Naive thymus-derived CD8-positive, alpha-beta T cell (primary cell): ENCODE data around the gene KATNA1. TPM values are rescaled to one million over a fixed set of nuclear protein-coding genes. Genes with fewer than 3 reads are reported as not detected.
"Not testable (repeated sequence)": the region's sequence is repeated elsewhere in the genome, so short reads cannot be mapped to it uniquely, and the experiment has no call there.

Experiments
- ATAC-seq, 2 donors: fragments of 150-1000 bp; cut with Tn5 transposase in 1 of 2; sonication (Bioruptor Pico), chemical (Tn5 transposase) in 1 of 2; 1 replicate in 1 of 2; 2 replicates in 1 of 2; pipeline ENCODE4 v1.10.0; 2021; ENCODE audit warnings: mild to moderate bottlenecking in 2 of 2, moderate library complexity in 2 of 2
- POLR2A ChIA-PET: fragments of 350-600 bp; sonication (Branson Sonifier 250); formaldehyde crosslinking; loops from one replicate; lab custom pipeline; 2021; ENCODE audit warnings: antibody characterized with exemption; lab: Charles Lee
- DNase-seq, 10 donors: peaks; one replicate each; pipeline versions ENCODE4 v3.0.0 to v3.0.0-alpha.2; 2020 to 2022
- H3K27ac Mint-ChIP-seq, 10 donors: one replicate each; pipeline ENCODE4 v1.8.0; 2020 to 2022; ENCODE audit warnings: mild to moderate bottlenecking in 10 of 10, mixed read lengths in 10 of 10, moderate library complexity in 4 of 10, inconsistent platforms in 1 of 10
- H3K27me3 Mint-ChIP-seq, 5 donors: one replicate each; pipeline ENCODE4 v1.8.0; 2021 to 2022; ENCODE audit warnings: mixed read lengths in 5 of 5
- H3K36me3 Mint-ChIP-seq, 3 donors: one replicate each; pipeline ENCODE4 v1.8.0; 2020 to 2022; ENCODE audit warnings: mixed read lengths in 3 of 3, mild to moderate bottlenecking in 2 of 3, inconsistent platforms in 1 of 3
- H3K4me1 Mint-ChIP-seq, 4 donors: one replicate each; pipeline ENCODE4 v1.8.0; 2021 to 2022; ENCODE audit warnings: mixed read lengths in 4 of 4
- H3K4me3 Mint-ChIP-seq, 10 donors: one replicate each; pipeline ENCODE4 v1.8.0; 2020 to 2022; ENCODE audit warnings: mild to moderate bottlenecking in 10 of 10, mixed read lengths in 10 of 10, moderate library complexity in 6 of 10, inconsistent platforms in 1 of 10
- H3K9me3 Mint-ChIP-seq, 9 donors: one replicate each; pipeline ENCODE4 v1.8.0; 2020 to 2022; ENCODE audit warnings: mixed read lengths in 9 of 9, mild to moderate bottlenecking in 3 of 9, inconsistent platforms in 1 of 9, moderate library complexity in 1 of 9
- polyA plus RNA-seq, 3 donors: library from polyadenylated mRNA; unstranded; fragments of 300-500 nt; fragmentation: Illumina TruSeq; gene quantifications; one replicate each; pipeline ENCODE4 v1.2.3, GENCODE V29; 2021
- total RNA-seq, 8 experiments: library from RNA in 2 of 8; stranded (reverse) in 2 of 8; gene quantifications; one replicate each; pipeline ENCODE4 v1.2.3 and lab custom pipeline; 2021 to 2026

Gene KATNA1
- total RNA-seq (10 to 100 TPM; 16.2 to 16.6 TPM), polyA plus RNA-seq (10 to 100 TPM; 17.3 to 24.9 (median 18.9) TPM), total RNA-seq (lab: John Stamatoyannopoulos, UW) (24.6 to 34.2 (median 30.5) reads per million in 6 experiments)

- Mint-ChIP-seq H3K36me3 (peaks cover 0 to 4% (median 0%) of the 10 kb centered on the region in 3 donors), H3K4me1 (peaks cover 9 to 40% (median 29%) of the 10 kb centered on the region in 4 donors), H3K27ac (peak within 1 kb of the TSS; percentile 76 to 95 (median 91)), H3K9me3 (no peaks in the 10 kb centered on the region), H3K27me3 (no peaks in the 10 kb centered on the region), H3K4me3 (peak within 1 kb of the TSS; percentile 87 to 97 (median 92))
- DNase-seq (peak; percentile 71 to 89 (median 82)), ATAC-seq (peak; percentile 84 to 95)
- POLR2A ChIA-PET, result interaction anchor here (0.9 to 1.8 kb wide), 3 partner anchors 70 to 84 kb away, joined by 4 to 7 read pairs (median 6); partner anchors contain the start of genes GINM1 and LATS1
Observed at GRCh38 chr6:149648148-149649145, at the start of gene KATNA1. Gene KATNA1, minus strand, starts transcription at chr6:149648714. Its CDS starts 10,167 bp downstream, at chr6:149638547.

- H3K9me3 Mint-ChIP-seq, result no peaks in the 10 kb centered on the region
- H3K36me3 Mint-ChIP-seq, result peaks cover 0 to 58% (median 7%) of the 10 kb centered on the region in 3 donors
- H3K4me1 Mint-ChIP-seq, result peaks cover 7 to 46% (median 28%) of the 10 kb centered on the region in 4 donors
- POLR2A ChIA-PET, result interaction anchor here (0.7 kb wide), 1 partner anchor 13 kb away, joined by 4 read pairs; no protein-coding TSS in a partner anchor
- H3K27me3 Mint-ChIP-seq, result no peaks in the 10 kb centered on the region
- ATAC-seq, result no peak
- no peak overlapping the region for H3K27ac Mint-ChIP-seq
- no peak for DNase-seq
- H3K4me3 Mint-ChIP-seq, result no peak overlapping the region
Observed at GRCh38 chr6:149698175-149698574, 49.7 kb upstream of the KATNA1 start.

DNA sequence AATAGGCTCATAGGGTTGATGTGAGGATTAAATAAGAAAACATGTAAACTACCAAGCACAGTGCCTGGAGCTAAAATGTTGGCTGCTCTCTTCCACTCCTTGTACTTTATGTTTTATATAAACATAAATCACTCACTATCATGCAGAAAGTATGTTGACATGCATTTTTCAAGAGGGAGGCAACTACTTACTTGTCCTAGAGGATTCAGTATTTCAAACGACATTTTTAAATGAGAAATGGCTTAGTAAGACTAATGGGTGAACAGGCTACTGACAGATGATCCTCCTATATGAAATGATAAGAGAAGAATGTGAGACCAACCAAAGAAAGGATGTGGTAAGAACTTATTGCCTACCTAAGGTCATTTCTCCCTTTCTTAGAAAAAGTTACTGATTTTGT, 48.4 kb upstream of the KATNA1 start:
- H3K4me1 Mint-ChIP-seq, result peaks cover 9 to 39% (median 27%) of the 10 kb centered on the region in 4 donors
- H3K36me3 Mint-ChIP-seq, result peaks cover 0 to 67% (median 7%) of the 10 kb centered on the region in 3 donors
- POLR2A ChIA-PET, result no interaction called here
- no peaks in the 10 kb centered on the region for H3K9me3 Mint-ChIP-seq
- no peak overlapping the region for H3K4me3 Mint-ChIP-seq
- DNase-seq (no peak), ATAC-seq (no peak)
- H3K27me3 Mint-ChIP-seq, result no peaks in the 10 kb centered on the region
- peak overlapping the region in 4 of 10 donors; percentile 11 to 66 (median 24) for H3K27ac Mint-ChIP-seq

DNA sequence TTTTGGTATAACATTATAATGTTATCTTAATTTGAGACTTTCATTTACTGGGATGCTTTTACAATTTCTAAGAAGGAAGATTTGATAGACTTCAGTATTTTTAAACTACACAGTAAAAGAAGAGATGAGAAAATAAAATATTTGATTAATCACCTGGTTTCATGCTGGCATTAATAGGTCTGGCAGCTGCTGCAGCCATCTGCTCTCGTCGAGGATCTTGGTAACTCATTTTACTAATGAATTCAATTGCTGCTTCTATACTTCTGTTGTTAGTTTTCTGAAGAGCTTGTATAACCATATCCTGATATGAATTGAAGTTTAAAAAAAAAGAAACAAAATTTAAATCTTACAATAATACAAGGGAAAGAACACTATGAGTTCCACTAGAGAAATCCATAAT, 46.4 kb upstream of the KATNA1 start:
- Mint-ChIP-seq H3K27ac (peak overlapping the region in 3 of 10 donors; percentile 34 to 56 (median 51)), H3K4me3 (no peak overlapping the region), H3K9me3 (no peaks in the 10 kb centered on the region), H3K27me3 (no peaks in the 10 kb centered on the region), H3K36me3 (peaks cover 0 to 69% (median 9%) of the 10 kb centered on the region in 3 donors), H3K4me1 (peaks cover 15 to 34% (median 24%) of the 10 kb centered on the region in 4 donors)
- ATAC-seq (no peak), DNase-seq (no peak)
- POLR2A ChIA-PET, result interaction anchor here (0.9 kb wide), 1 partner anchor 22 kb away, joined by 3 read pairs; no protein-coding TSS in a partner anchor

DNA sequence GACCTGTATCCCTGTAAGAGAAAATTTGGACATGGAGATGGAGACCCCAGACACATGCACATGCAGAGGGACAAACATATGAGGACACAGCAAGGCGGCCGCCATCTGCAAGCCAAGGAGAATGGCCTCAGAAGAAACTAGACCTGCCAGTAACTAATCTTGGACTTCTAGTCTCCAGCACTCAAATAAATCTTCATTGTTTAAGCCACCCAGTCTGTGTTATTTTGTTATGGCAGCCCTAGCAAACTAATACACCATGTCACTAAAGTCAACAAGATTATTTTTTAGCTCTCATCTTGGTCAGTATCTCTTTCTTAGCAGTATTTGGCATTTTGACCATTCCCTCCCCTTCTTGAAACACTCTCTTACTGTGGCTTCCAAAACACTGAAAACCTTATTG, 42.7 kb upstream of the KATNA1 start:
- ATAC-seq (no peak), DNase-seq (no peak)
- Mint-ChIP-seq H3K4me3 (no peak overlapping the region), H3K36me3 (peaks cover 0 to 81% (median 9%) of the 10 kb centered on the region in 3 donors), H3K4me1 (peaks cover 19 to 31% (median 23%) of the 10 kb centered on the region in 4 donors), H3K9me3 (no peaks in the 10 kb centered on the region), H3K27me3 (no peaks in the 10 kb centered on the region), H3K27ac (peak overlapping the region in 7 of 10 donors; percentile 8 to 85 (median 33))
- POLR2A ChIA-PET, result no interaction called here

DNA sequence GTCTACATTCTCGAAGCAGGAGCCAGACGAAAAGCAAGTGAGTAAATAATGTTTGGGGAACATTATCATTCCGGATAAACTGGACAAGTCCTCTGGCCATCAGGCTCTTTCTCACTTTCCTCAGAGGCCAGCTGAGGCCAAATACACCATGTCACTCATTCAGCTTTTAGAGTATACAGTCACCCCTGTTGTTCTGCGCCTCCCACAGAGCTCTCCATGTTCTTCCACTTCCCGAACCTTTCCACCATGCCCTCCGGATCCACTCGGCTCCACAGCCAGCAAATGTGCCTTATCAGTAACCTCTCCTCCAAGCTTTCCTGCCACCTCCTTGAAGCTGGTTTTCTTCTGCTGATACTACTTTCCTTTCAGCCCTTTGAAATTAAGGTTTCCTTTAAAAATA, 37.7 kb upstream of the KATNA1 start:
- Mint-ChIP-seq H3K27me3 (no peaks in the 10 kb centered on the region), H3K36me3 (peaks cover 0 to 76% (median 15%) of the 10 kb centered on the region in 3 donors), H3K27ac (peak overlapping the region in 8 of 10 donors; percentile 29 to 69 (median 54)), H3K9me3 (no peaks in the 10 kb centered on the region), H3K4me3 (no peak overlapping the region), H3K4me1 (peaks cover 15 to 29% (median 20%) of the 10 kb centered on the region in 4 donors)
- DNase-seq (no peak), ATAC-seq (no peak)
- POLR2A ChIA-PET, result no interaction called here

- Mint-ChIP-seq H3K27me3 (no peaks in the 10 kb centered on the region), H3K9me3 (no peaks in the 10 kb centered on the region), H3K27ac (peak overlapping the region in 4 of 10 donors; percentile 30 to 84 (median 44)), H3K4me3 (no peak overlapping the region), H3K36me3 (peaks cover 0 to 68% (median 17%) of the 10 kb centered on the region in 3 donors), H3K4me1 (peaks cover 10 to 31% (median 19%) of the 10 kb centered on the region in 4 donors)
- ATAC-seq (no peak), DNase-seq (no peak)
- POLR2A ChIA-PET, result no interaction called here
Observed at GRCh38 chr6:149683256-149683859, 34.8 kb upstream of the KATNA1 start.

- H3K27me3 Mint-ChIP-seq, H3K9me3 Mint-ChIP-seq, DNase-seq, H3K4me3 Mint-ChIP-seq, H3K27ac Mint-ChIP-seq, POLR2A ChIA-PET, ATAC-seq: not testable (repeated sequence)
- Mint-ChIP-seq H3K36me3 (peaks cover 0 to 69% (median 18%) of the 10 kb centered on the region in 3 donors), H3K4me1 (peaks cover 8 to 26% (median 14%) of the 10 kb centered on the region in 4 donors)
Observed at GRCh38 chr6:149681845-149682244, 33.3 kb upstream of the KATNA1 start.

- no peaks in the 10 kb centered on the region for H3K9me3 Mint-ChIP-seq
- H3K4me1 Mint-ChIP-seq, result peaks cover 2 to 20% (median 8%) of the 10 kb centered on the region in 4 donors
- ATAC-seq, result no peak
- H3K36me3 Mint-ChIP-seq, result peaks cover 0 to 67% (median 22%) of the 10 kb centered on the region in 3 donors
- no peak overlapping the region for H3K4me3 Mint-ChIP-seq
- peak overlapping the region in 5 of 10 donors; percentile 7 to 42 (median 25) for H3K27ac Mint-ChIP-seq
- POLR2A ChIA-PET, result no interaction called here
- DNase-seq, result no peak
- H3K27me3 Mint-ChIP-seq, result no peaks in the 10 kb centered on the region
Observed at GRCh38 chr6:149681209-149681608, 32.7 kb upstream of the KATNA1 start.

DNA sequence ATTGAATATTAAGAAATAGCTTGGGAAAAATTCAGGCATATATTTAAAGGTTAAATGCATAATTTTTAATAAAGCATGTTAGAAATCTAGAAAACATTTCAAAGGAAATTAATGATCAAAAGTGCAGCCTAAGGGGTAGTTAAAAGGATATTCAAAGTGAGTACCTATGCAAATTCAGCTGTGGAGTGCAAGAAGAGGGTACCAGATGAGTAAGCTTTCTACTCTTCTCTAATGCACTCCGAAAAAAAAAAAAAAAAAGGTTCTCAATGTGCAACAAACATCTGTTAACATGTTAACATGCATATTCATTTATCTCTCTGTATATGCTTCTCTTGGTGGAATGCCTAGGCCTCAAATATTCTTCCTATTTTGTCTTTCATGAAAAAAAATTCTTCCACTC, 32.0 kb upstream of the KATNA1 start:
- Mint-ChIP-seq H3K4me3 (no peak overlapping the region), H3K27me3 (no peaks in the 10 kb centered on the region), H3K4me1 (peaks cover 0 to 18% (median 8%) of the 10 kb centered on the region in 4 donors), H3K9me3 (no peaks in the 10 kb centered on the region), H3K36me3 (peaks cover 0 to 67% (median 22%) of the 10 kb centered on the region in 3 donors), H3K27ac (peak overlapping the region in 3 of 10 donors; percentile 14 to 41 (median 33))
- ATAC-seq, result no peak
- POLR2A ChIA-PET, result no interaction called here
- DNase-seq, result no peak

DNA sequence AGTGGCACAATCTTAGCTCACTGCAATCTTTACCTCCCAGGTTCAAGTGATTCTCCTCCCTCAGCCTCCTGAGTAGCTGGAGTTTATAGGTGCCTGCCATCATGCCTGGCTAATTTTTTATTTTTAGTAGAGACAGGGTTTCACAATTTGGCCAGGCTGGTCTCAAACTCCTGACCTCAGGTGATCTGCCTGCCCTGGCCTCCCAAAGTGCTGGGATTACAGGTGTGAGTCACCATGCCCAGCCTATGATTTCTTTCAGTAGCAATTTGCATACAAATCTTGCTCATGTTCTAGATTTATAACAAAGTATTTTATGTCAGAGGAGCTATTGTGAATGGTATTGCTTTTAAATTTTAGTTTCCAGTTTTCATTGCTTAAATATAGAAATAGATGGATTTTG, 23.8 kb upstream of the KATNA1 start:
- not testable (repeated sequence) for H3K4me3 Mint-ChIP-seq, DNase-seq, H3K4me1 Mint-ChIP-seq, ATAC-seq, H3K9me3 Mint-ChIP-seq, H3K27me3 Mint-ChIP-seq, H3K27ac Mint-ChIP-seq
- POLR2A ChIA-PET, result interaction anchor here (0.6 kb wide), 1 partner anchor 979 kb away, joined by 4 read pairs; no protein-coding TSS in a partner anchor
- peaks cover 0 to 84% (median 19%) of the 10 kb centered on the region in 3 donors for H3K36me3 Mint-ChIP-seq

GRCh38 chr6:149660028-149660427, 11.5 kb upstream of the KATNA1 start:
- POLR2A ChIA-PET, result interaction anchor here (0.5 to 0.9 kb wide), 2 partner anchors 13 to 108 kb away, joined by 3 to 4 read pairs; no protein-coding TSS in a partner anchor
- no peak overlapping the region for H3K27ac Mint-ChIP-seq
- H3K27me3 Mint-ChIP-seq, result no peaks in the 10 kb centered on the region
- peaks cover 0 to 50% (median 12%) of the 10 kb centered on the region in 3 donors for H3K36me3 Mint-ChIP-seq
- no peaks in the 10 kb centered on the region for H3K9me3 Mint-ChIP-seq
- no peak for ATAC-seq
- peaks cover 0 to 1% (median 0%) of the 10 kb centered on the region in 4 donors for H3K4me1 Mint-ChIP-seq
- no peak for DNase-seq
- H3K4me3 Mint-ChIP-seq, result no peak overlapping the region
